ENCODE results near the gene TNS3.

TNS3 gene

GRCh38 chr7:47322731-47323130 lies 259.2 kb downstream of the TNS3 start:
- in situ Hi-C loops (cut with HindIII; ENCODE audit: low sequenced_read_pairs) = no loop called here

- in situ Hi-C loops (cut with HindIII; ENCODE audit: low sequenced_read_pairs) = no loop called here
Observed at GRCh38 chr7:47320296-47320695, 261.6 kb downstream of the TNS3 start.

GRCh38 chr7:47318395-47319182 lies 263.3 kb downstream of the TNS3 start:
- in situ Hi-C loops (cut with HindIII; ENCODE audit: low sequenced_read_pairs) = no loop called here

- in situ Hi-C loops (cut with HindIII; ENCODE audit: low sequenced_read_pairs) = no loop called here
Observed at GRCh38 chr7:47317487-47317886, 264.4 kb downstream of the TNS3 start.

GRCh38 chr7:47314728-47315607 lies 266.9 kb downstream of the TNS3 start:
- in situ Hi-C loops (cut with HindIII; ENCODE audit: low sequenced_read_pairs) = no loop called here

GRCh38 chr7:47314248-47314647 lies 267.7 kb downstream of the TNS3 start:
- in situ Hi-C loops (cut with HindIII; ENCODE audit: low sequenced_read_pairs) = no loop called here

GRCh38 chr7:47313564-47313963 lies 268.3 kb downstream of the TNS3 start:
- in situ Hi-C loops (cut with HindIII; ENCODE audit: low sequenced_read_pairs) = no loop called here

- in situ Hi-C loops (cut with HindIII; ENCODE audit: low sequenced_read_pairs) = no loop called here
Observed at GRCh38 chr7:47311891-47312290, 270.0 kb downstream of the TNS3 start.

GRCh38 chr7:47310020-47310419 lies 271.9 kb downstream of the TNS3 start:
- in situ Hi-C loops (cut with HindIII; ENCODE audit: low sequenced_read_pairs) = no loop called here

GRCh38 chr7:47308808-47309207 lies 273.1 kb downstream of the TNS3 start:
- in situ Hi-C loops (cut with HindIII; ENCODE audit: low sequenced_read_pairs) = no loop called here

GRCh38 chr7:47307311-47307710 lies 274.6 kb downstream of the TNS3 start:
- in situ Hi-C loops (cut with HindIII; ENCODE audit: low sequenced_read_pairs) = no loop called here

GRCh38 chr7:47304727-47305719 lies 276.9 kb downstream of the TNS3 start:
- in situ Hi-C loops (cut with HindIII; ENCODE audit: low sequenced_read_pairs) = no loop called here

GRCh38 chr7:47303695-47304453 lies 278.0 kb downstream of the TNS3 start:
- in situ Hi-C loops (cut with HindIII; ENCODE audit: low sequenced_read_pairs) = no loop called here

- in situ Hi-C loops (cut with HindIII; ENCODE audit: low sequenced_read_pairs) = no loop called here
Observed at GRCh38 chr7:47303014-47303694, 278.8 kb downstream of the TNS3 start.

GRCh38 chr7:47302560-47302959 lies 279.4 kb downstream of the TNS3 start:
- in situ Hi-C loops (cut with HindIII; ENCODE audit: low sequenced_read_pairs) = no loop called here

- in situ Hi-C loops (cut with HindIII; ENCODE audit: low sequenced_read_pairs) = no loop called here
Observed at GRCh38 chr7:47301657-47302295, 280.1 kb downstream of the TNS3 start.

- in situ Hi-C loops (cut with HindIII; ENCODE audit: low sequenced_read_pairs) = no loop called here
Observed at GRCh38 chr7:47301105-47301477, 280.8 kb downstream of the TNS3 start.

GRCh38 chr7:47300472-47301104 lies 281.3 kb downstream of the TNS3 start:
- in situ Hi-C loops (cut with HindIII; ENCODE audit: low sequenced_read_pairs) = no loop called here

- in situ Hi-C loops (cut with HindIII; ENCODE audit: low sequenced_read_pairs) = no loop called here
Observed at GRCh38 chr7:47299496-47299895, 282.4 kb downstream of the TNS3 start.
